ENCODE results near the gene GHR.

GHR gene

GRCh38 chr5:42756606-42757601 is 333.7 kb downstream of the GHR start, which contains the start of gene CCDC152:
TSS of gene CCDC152 (plus strand) at chr5:42756818. CDS start at chr5:42759122, 2,304 bp downstream.
- Histone ChIP-seq H3K9ac (ENCODE audit: low read depth, low read length) (peak within 1 kb of the TSS; percentile 67; the same call in 1 of the 2 replicates), H3K9me3 (ENCODE audit: control insufficient read depth, insufficient read depth, low read length) (no peaks in the 10 kb centered on the region)

GRCh38 chr5:42759456-42759855 is 336.2 kb downstream of the GHR start:
- H3K9me3 ChIP-seq (ENCODE audit: control insufficient read depth, insufficient read depth, low read length), result no peaks in the 10 kb centered on the region
- H3K4me1 ChIP-seq (ENCODE audit: insufficient read depth, low read length), result no peaks in the 10 kb centered on the region; the same call in 1 of the 2 replicates
- no peaks in the 10 kb centered on the region; the same call in 1 of the 2 replicates for H3K36me3 ChIP-seq (ENCODE audit: insufficient read depth, low read length)
- no peak overlapping the region for H3K9ac ChIP-seq (ENCODE audit: low read depth, low read length)

More at GRCh38 chr5:42756606-42757601, 333.7 kb downstream of the GHR start, which contains the start of gene CCDC152:
- H3K36me3 ChIP-seq (ENCODE audit: insufficient read depth, low read length), result no peaks in the 10 kb centered on the region
- H3K4me1 ChIP-seq (ENCODE audit: insufficient read depth, low read length), result no peaks in the 10 kb centered on the region; the same call in 1 of the 2 replicates

GRCh38 chr5:42760426-42760825 is 337.2 kb downstream of the GHR start:
- no peak overlapping the region for H3K9ac ChIP-seq (ENCODE audit: low read depth, low read length)
- H3K9me3 ChIP-seq (ENCODE audit: control insufficient read depth, insufficient read depth, low read length), result no peaks in the 10 kb centered on the region
- no peaks in the 10 kb centered on the region; the same call in 1 of the 2 replicates for H3K36me3 ChIP-seq (ENCODE audit: insufficient read depth, low read length)
- H3K4me1 ChIP-seq (ENCODE audit: insufficient read depth, low read length), result no peaks in the 10 kb centered on the region; the same call in 1 of the 2 replicates

- Histone ChIP-seq H3K36me3 (ENCODE audit: insufficient read depth, low read length) (no peaks in the 10 kb centered on the region; the same call in 1 of the 2 replicates), H3K9me3 (ENCODE audit: control insufficient read depth, insufficient read depth, low read length) (no peaks in the 10 kb centered on the region), H3K4me1 (ENCODE audit: insufficient read depth, low read length) (no peaks in the 10 kb centered on the region; the same call in 1 of the 2 replicates), H3K9ac (ENCODE audit: low read depth, low read length) (no peak overlapping the region)
These were observed 338.6 kb downstream of the GHR start for GRCh38 chr5:42761791-42762190.

- no peaks in the 10 kb centered on the region for H3K9me3 ChIP-seq (ENCODE audit: control insufficient read depth, insufficient read depth, low read length)
- no peak overlapping the region for H3K9ac ChIP-seq (ENCODE audit: low read depth, low read length)
- no peaks in the 10 kb centered on the region for H3K4me1 ChIP-seq (ENCODE audit: insufficient read depth, low read length)
- H3K36me3 ChIP-seq (ENCODE audit: insufficient read depth, low read length), result no peaks in the 10 kb centered on the region; the same call in 1 of the 2 replicates
These were observed 344.4 kb downstream of the GHR start for GRCh38 chr5:42767491-42768105.

GRCh38 chr5:42768106-42768504 is 344.9 kb downstream of the GHR start:
- no peaks in the 10 kb centered on the region for H3K9me3 ChIP-seq (ENCODE audit: control insufficient read depth, insufficient read depth, low read length)
- no peaks in the 10 kb centered on the region for H3K4me1 ChIP-seq (ENCODE audit: insufficient read depth, low read length)
- H3K9ac ChIP-seq (ENCODE audit: low read depth, low read length), result no peak overlapping the region
- no peaks in the 10 kb centered on the region; the same call in 1 of the 2 replicates for H3K36me3 ChIP-seq (ENCODE audit: insufficient read depth, low read length)

GRCh38 chr5:42770003-42770402 is 346.8 kb downstream of the GHR start:
- Histone ChIP-seq H3K9ac (ENCODE audit: low read depth, low read length) (no peak overlapping the region), H3K4me1 (ENCODE audit: insufficient read depth, low read length) (no peaks in the 10 kb centered on the region), H3K9me3 (ENCODE audit: control insufficient read depth, insufficient read depth, low read length) (no peaks in the 10 kb centered on the region), H3K36me3 (ENCODE audit: insufficient read depth, low read length) (no peaks in the 10 kb centered on the region)

All from ES-I3 (cell line).